ENCODE measurements around the gene SNRNP200.

GRCh38 chr2:96267159-96267971, 38.0 kb downstream of the SNRNP200 start:
- no peak for TF ChIP-seq CTCF (IDR thresholded peaks at IDR 0.05)
- TF ChIP-seq POLR2A (IDR thresholded peaks at IDR 0.05), result no peak
